Esophagus muscularis mucosa (tissue), 4 donors: ENCODE data around the gene PPIL1. TPM values are rescaled to one million over a fixed set of nuclear protein-coding genes. Genes with fewer than 3 reads are reported as not detected.

Experiments
- DNase-seq: peaks from one replicate; pipeline ENCODE4 v3.0.0-alpha.2; 2017; ENCODE audit errors: extremely low spot score
- H3K27ac ChIP-seq, 4 donors: fragments of 200-600 bp; sonication (generic); replicated peaks in 1 of 4; 1 replicate in 3 of 4; 2 replicates in 1 of 4; pipeline ENCODE4 v1.5.1; 2016 to 2019; ENCODE audit warnings: mild to moderate bottlenecking in 1 of 4
- H3K27me3 ChIP-seq, 4 donors: fragments of 200-600 bp; sonication (generic); one replicate each; pipeline versions ENCODE4 v1.5.1 to v1.6.0; 2016 to 2019
- H3K36me3 ChIP-seq, 4 donors: fragments of 200-600 bp; sonication (generic); one replicate each; pipeline ENCODE4 v1.5.1; 2016 to 2019
- H3K4me1 ChIP-seq, 4 donors: fragments of 200-600 bp; sonication (generic); one replicate each; pipeline ENCODE4 v1.5.1; 2016 to 2019
- H3K4me3 ChIP-seq, 4 donors: fragments of 200-600 bp; sonication (generic); 1 replicate in 2 of 4; 2 replicates in 2 of 4; pipeline ENCODE4 v1.5.1; 2016 to 2019; ENCODE audit warnings: mild to moderate bottlenecking in 4 of 4, moderate library complexity in 1 of 4
- H3K9me3 ChIP-seq, 4 donors: fragments of 200-600 bp; sonication (generic); 1 replicate in 3 of 4; 2 replicates in 1 of 4; pipeline ENCODE4 v1.5.1; 2016 to 2019
- EP300 ChIP-seq: sonication (generic); formaldehyde crosslinking; IDR thresholded peaks from one replicate; pipeline ENCODE4 v1.6.1; 2017; ENCODE audit warnings: antibody characterized with exemption
- POLR2A ChIP-seq: fragments of 450-650 bp; IDR thresholded peaks from one replicate; pipeline ENCODE4 v1.6.1; 2017; ENCODE audit warnings: antibody characterized with exemption, moderate library complexity, mild to moderate bottlenecking, low read depth
- POLR2AphosphoS5 ChIP-seq, 2 donors: sonication (generic); formaldehyde crosslinking; IDR thresholded peaks; one replicate each; pipeline ENCODE4 v1.6.1; 2017; ENCODE audit warnings: antibody characterized with exemption in 2 of 2
- WGBS: methylation state at CpG from one replicate; pipeline ENCODE4 v1.1.5; 2018; 5-methylcytosine and 5-hydroxymethylcytosine counted together
- intact Hi-C: fragments of 100-400 bp; cut with DNase I; formaldehyde crosslinking; loops from one replicate; pipeline ENCODE4 v1.15.1; 2023
- total RNA-seq, 4 donors: library from RNA; depleted of rRNA; stranded (reverse); fragments of >200 nt; gene quantifications; one replicate each; pipeline versions ENCODE4 v1.1.0 to v1.2.1, GENCODE V29; 2016
- TF ChIP-seq, protein P1 (sequence below), 3 experiments: fragments of 200-600 bp in 2 of 3; fragments of 450-650 bp in 1 of 3; sonication (generic) in 2 of 3; IDR thresholded peaks; one replicate each; pipeline ENCODE4 v1.5.1; 2017 to 2019; ENCODE audit warnings: antibody characterized with exemption in 3 of 3, mild to moderate bottlenecking in 2 of 3, moderate library complexity in 1 of 3

PPIL1 gene
- total RNA-seq, 4 donors from 2014 or later = 17.6 to 30.3 (median 25.4) TPM

DNA sequence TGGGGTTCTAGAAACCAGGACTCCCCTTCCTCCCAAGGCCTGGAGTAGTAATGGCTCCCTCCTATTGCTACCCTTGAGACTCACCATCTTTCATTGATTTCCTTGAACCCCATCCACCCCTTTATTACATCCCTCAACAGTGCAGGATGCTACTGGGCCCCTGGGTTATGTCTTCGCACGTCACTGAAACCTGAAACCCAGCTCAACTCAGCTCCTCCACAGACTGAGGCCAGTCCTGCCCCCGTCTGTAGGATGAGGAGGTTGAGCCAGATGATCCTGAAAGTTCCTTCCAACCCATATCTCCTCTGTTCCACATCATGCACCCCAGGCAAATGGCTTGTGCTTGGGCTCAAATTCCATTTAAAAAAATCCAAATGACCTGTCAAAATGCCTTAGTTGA, 56.8 kb downstream of the PPIL1 start:
- intact Hi-C loops = no loop called here
- WGBS = 93% methylated on average over 3 of the region's 3 CpGs
- no peak for TF ChIP-seq EP300
- TF ChIP-seq POLR2A = no peak
- TF ChIP-seq, protein P1, sequence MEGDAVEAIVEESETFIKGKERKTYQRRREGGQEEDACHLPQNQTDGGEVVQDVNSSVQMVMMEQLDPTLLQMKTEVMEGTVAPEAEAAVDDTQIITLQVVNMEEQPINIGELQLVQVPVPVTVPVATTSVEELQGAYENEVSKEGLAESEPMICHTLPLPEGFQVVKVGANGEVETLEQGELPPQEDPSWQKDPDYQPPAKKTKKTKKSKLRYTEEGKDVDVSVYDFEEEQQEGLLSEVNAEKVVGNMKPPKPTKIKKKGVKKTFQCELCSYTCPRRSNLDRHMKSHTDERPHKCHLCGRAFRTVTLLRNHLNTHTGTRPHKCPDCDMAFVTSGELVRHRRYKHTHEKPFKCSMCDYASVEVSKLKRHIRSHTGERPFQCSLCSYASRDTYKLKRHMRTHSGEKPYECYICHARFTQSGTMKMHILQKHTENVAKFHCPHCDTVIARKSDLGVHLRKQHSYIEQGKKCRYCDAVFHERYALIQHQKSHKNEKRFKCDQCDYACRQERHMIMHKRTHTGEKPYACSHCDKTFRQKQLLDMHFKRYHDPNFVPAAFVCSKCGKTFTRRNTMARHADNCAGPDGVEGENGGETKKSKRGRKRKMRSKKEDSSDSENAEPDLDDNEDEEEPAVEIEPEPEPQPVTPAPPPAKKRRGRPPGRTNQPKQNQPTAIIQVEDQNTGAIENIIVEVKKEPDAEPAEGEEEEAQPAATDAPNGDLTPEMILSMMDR (IDR thresholded peaks at IDR 0.05) = no peak
- no peak for TF ChIP-seq POLR2AphosphoS5 (IDR thresholded peaks at IDR 0.05)

DNA sequence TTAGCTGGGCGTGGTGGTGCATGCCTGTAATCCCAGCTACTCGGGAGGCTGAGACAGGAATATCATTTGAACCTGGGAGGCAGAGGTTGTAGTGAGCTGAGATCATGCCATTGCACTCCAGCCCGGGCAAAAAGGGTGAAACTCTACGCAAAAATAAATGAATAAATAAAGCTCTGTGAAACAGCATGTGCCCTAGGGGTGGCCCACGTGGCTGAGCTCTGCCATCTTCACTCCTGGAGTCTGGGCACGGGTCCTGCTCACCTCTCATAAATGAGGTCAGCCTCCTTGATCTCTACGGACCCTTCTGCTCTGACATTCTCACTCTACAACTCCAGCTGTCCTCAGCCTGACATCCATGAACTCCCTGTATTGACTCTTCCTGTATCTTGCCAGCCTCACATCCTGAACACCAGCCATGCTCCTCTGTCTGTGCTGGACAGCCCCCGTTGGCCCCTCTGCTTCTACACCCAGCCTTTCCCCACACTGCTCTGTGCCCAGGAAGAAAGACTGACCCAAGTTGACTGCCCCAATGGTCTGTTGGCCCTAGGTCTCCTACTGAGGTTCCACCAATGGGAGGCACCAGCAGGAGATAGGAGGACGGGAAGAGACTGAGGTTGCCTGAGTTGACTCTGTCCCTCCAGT, 57.3 kb downstream of the PPIL1 start:
- H3K4me3 ChIP-seq = no peak overlapping the region
- intact Hi-C loops = no loop called here
- TF ChIP-seq, protein P1 (IDR thresholded peaks at IDR 0.05) = no peak
- no peak for TF ChIP-seq POLR2A
- no peak for TF ChIP-seq EP300
- TF ChIP-seq POLR2AphosphoS5 (IDR thresholded peaks at IDR 0.05) = no peak
- no peak for DNase-seq
- peaks cover 0 to 11% (median 4%) of the 10 kb centered on the region in 4 donors for H3K4me1 ChIP-seq
- H3K9me3 ChIP-seq = no peaks in the 10 kb centered on the region
- no peaks in the 10 kb centered on the region for H3K27me3 ChIP-seq
- WGBS = 89% methylated on average over 9 of the region's 9 CpGs
- no peak overlapping the region for H3K27ac ChIP-seq
- H3K36me3 ChIP-seq = peaks cover 0 to 3% (median 0%) of the 10 kb centered on the region in 4 donors

More for the DNA sequence above, 56.8 kb downstream of the PPIL1 start:
- H3K27ac ChIP-seq = no peak overlapping the region
- H3K27me3 ChIP-seq = no peaks in the 10 kb centered on the region
- H3K4me3 ChIP-seq = no peak overlapping the region
- H3K9me3 ChIP-seq = no peaks in the 10 kb centered on the region
- DNase-seq = no peak
- H3K36me3 ChIP-seq = peaks cover 0 to 3% (median 0%) of the 10 kb centered on the region in 4 donors
- peaks cover 0 to 16% (median 4%) of the 10 kb centered on the region in 4 donors for H3K4me1 ChIP-seq

DNA sequence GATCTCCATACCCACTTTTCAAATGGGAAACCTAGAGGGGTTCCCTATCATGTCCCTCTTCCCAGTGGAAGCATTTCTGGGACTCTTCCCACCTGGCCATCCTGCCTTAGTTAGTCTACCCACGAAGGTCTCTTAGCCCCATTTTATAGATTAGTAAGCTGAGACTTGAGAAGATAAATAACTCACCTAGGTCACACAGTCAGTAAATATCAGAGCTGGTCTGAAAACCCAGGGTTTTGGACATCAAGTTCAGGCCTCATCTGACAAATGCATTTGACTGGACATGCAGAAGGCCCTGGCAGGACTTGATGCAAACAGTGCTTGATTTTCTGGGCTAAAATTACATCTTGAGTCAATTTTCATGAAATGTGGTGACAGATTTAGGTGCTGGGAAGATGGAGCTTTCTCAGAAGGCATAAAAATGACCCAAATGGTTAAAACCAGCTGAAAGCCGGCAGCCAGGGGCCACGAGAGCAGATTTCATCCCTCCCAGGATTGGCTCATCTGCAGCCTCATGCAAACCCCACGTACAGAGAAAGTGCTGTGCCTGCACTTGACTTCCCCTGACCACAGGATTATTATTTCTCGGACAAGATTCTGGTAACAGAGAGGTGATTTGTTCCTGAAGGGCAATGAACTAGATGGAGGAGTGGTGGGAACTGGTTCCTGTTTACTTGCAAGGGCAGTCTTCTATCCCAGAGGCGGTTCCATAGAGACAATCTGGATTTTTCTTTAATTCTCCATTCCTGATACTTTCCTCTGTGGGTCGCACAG, 58.5 kb downstream of the PPIL1 start:
- Histone ChIP-seq H3K27ac (no peak overlapping the region), H3K27me3 (no peaks in the 10 kb centered on the region), H3K4me1 (peaks cover 0 to 6% (median 1%) of the 10 kb centered on the region in 4 donors), H3K36me3 (no peaks in the 10 kb centered on the region), H3K4me3 (no peak overlapping the region), H3K9me3 (no peaks in the 10 kb centered on the region)
- 87% methylated on average over 7 of the region's 7 CpGs for WGBS
- intact Hi-C loops = no loop called here
- no peak for DNase-seq
- TF ChIP-seq POLR2AphosphoS5 (IDR thresholded peaks at IDR 0.05) = no peak
- TF ChIP-seq POLR2A = no peak
- TF ChIP-seq, protein P1 (IDR thresholded peaks at IDR 0.05) = no peak
- TF ChIP-seq EP300 = no peak

DNA sequence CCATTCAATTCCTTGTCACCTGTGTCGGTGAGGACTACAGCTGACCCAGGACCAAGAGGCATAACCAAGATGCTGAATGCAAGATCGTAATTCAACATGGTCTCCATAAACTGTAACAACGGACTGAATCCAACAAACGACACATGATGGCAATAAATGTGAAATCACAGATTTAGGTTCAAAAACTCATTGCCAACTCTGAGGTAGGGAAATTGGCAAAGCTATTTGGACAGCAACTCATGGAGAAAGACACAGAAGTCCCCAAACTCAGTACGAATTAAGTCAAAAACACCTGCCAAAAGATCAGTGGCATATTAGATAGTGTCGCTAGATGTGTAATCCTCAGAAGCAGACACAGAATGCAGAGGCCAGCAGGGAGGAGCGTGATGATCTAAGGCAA, 60.4 kb downstream of the PPIL1 start:
- H3K4me3 ChIP-seq = no peak overlapping the region
- H3K4me1 ChIP-seq = peaks cover 0 to 5% (median 1%) of the 10 kb centered on the region in 4 donors
- intact Hi-C loops = no loop called here
- no peaks in the 10 kb centered on the region for H3K9me3 ChIP-seq
- H3K36me3 ChIP-seq = no peaks in the 10 kb centered on the region
- no peaks in the 10 kb centered on the region for H3K27me3 ChIP-seq
- WGBS = 94% methylated on average over 7 of the region's 7 CpGs
- TF ChIP-seq POLR2AphosphoS5 (IDR thresholded peaks at IDR 0.05) = no peak
- TF ChIP-seq, protein P1 (IDR thresholded peaks at IDR 0.05) = no peak
- H3K27ac ChIP-seq = no peak overlapping the region
- DNase-seq = no peak
